HG03558 (cell line): ENCODE measurements around the gene DIP2B.

Experiments
- ATAC-seq: cut with Tn5 transposase; IDR thresholded peaks from one replicate; pipeline ENCODE4 v1.9.1; 2021; ENCODE audit warnings: moderate number of reproducible peaks; ENCODE audit not compliant: unreplicated experiment; ENCODE audit errors: extremely low read depth

Gene DIP2B

GRCh38 chr12:50785406-50786001, 280.7 kb downstream of the DIP2B start:
- no peak for ATAC-seq

GRCh38 chr12:50786498-50787231, 281.9 kb downstream of the DIP2B start:
- ATAC-seq, result no peak

- ATAC-seq, result no peak
These were observed 282.8 kb downstream of the DIP2B start for GRCh38 chr12:50787618-50788017.

GRCh38 chr12:50788561-50788960, 283.8 kb downstream of the DIP2B start:
- no peak for ATAC-seq

GRCh38 chr12:50790081-50790480, 285.3 kb downstream of the DIP2B start:
- ATAC-seq, result no peak
